ENCODE results near the gene CIC. TPM values are rescaled to one million over a fixed set of nuclear protein-coding genes. Genes with fewer than 3 reads are reported as not detected.
"Not testable (repeated sequence)": the region's sequence is repeated elsewhere in the genome, so short reads cannot be mapped to it uniquely, and the experiment has no call there.

The CIC gene
- polyA plus RNA-seq, 3 donors: 0.62 to 42.2 (median 0.87) TPM

DNA sequence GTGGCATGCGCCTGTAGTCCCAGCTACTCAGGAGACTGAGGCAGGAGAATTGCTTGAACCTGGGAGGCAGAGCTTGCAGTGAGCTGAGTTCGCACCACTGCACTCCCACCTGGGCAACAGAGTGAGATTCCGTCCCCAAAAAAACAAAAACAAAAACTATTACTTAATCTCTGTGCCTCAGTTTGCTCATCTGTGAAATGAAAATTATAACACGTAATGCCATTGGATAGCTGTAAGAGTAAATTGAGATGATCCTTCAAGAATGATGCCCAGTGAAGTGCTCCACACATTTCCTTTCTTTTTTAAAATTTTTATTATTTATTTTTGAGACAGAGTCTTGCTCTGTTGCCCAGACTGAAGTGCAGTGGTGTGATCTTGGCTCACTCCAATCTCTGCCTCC lies 70.9 kb downstream of the CIC start:
- H3K9me3 Mint-ChIP-seq; H3K9me3 ChIP-seq (replicated peaks in 1 of 2; ENCODE audit: control insufficient read depth in 1 of 2, insufficient read depth in 1 of 2, low read length in 2 of 2); H3K27ac ChIP-seq (ENCODE audit: low read depth in 1 of 2, low read length in 2 of 2); DNase-seq; H3K27ac Mint-ChIP-seq; H2AFZ ChIP-seq (ENCODE audit: insufficient read depth, low read depth, low read length, poor library complexity, severe bottlenecking); H3K4me1 ChIP-seq (ENCODE audit: control insufficient read depth in 1 of 2, insufficient read depth in 2 of 2, low read length in 2 of 2); H3K27me3 ChIP-seq (ENCODE audit: control insufficient read depth in 2 of 2, insufficient read depth in 2 of 2, low read length in 2 of 2); H3K9ac ChIP-seq (ENCODE audit: insufficient read depth, low read length, poor library complexity, severe bottlenecking); intact Hi-C loops (cut with micrococcal nuclease); H3K79me2 ChIP-seq (ENCODE audit: insufficient read depth, low read length); H3K4me3 Mint-ChIP-seq; H4K20me1 ChIP-seq (ENCODE audit: insufficient read depth, low read length); H3K4me3 ChIP-seq (replicated peaks in 1 of 3; ENCODE audit: low read depth in 2 of 3, low read length in 3 of 3); H3K4me2 ChIP-seq (replicated peaks; ENCODE audit: extremely low read depth, low read length, poor library complexity, severe bottlenecking); H3K4me1 Mint-ChIP-seq; H3K27me3 Mint-ChIP-seq (ENCODE audit: low read depth in 3 of 3): not testable (repeated sequence)
- peaks cover 5 to 13% of the 10 kb centered on the region in 2 donors for H3K36me3 ChIP-seq (replicated peaks in 1 of 2; ENCODE audit: control insufficient read depth in 1 of 2, insufficient read depth in 2 of 2, low read length in 2 of 2)
- H3K36me3 Mint-ChIP-seq: peaks cover 9 to 14% of the 10 kb centered on the region in 2 donors
- 100% methylated on average over 1 of the region's 4 CpGs for WGBS (ENCODE audit: insufficient coverage)

DNA sequence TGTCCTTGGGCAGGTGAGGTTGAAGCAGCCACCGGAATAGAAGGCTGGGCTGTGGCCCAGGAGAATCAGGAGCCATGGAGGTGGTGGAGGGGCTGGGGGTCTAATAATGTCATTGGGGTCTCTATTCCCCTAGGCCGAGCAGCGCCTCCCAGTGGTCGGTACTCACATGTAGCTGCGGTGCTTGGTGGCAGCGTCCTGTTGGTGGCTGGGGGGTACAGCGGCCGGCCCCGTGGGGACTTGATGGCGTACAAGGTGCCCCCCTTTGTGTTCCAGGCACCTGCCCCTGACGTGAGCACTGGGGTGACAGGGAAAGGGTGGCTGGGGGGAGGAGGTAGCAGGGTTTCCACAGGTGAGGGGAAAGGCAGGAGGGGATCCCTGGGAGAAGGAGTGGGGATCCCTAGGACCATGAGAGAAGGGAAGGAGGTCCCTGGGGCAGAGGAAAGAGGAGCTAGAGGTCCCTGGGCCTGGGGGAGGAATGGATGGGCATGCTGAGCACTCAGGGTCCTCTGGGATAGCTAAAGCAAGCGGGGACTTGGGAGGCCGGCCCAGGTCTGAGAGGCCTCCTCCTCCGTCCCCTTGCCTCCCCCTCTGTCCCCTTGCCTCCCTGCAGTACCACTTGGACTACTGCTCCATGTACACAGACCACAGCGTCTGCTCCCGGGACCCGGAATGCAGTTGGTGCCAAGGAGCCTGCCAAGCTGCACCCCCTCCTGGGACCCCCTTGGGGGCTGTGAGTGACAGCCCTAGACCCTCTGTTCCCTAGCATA lies 74.5 kb downstream of the CIC start:
- H3K4me1 Mint-ChIP-seq: peaks cover 19% of the 10 kb centered on the region
- peaks cover 13 to 16% of the 10 kb centered on the region in 2 donors for H3K36me3 Mint-ChIP-seq
- Histone ChIP-seq H3K9ac (ENCODE audit: insufficient read depth, low read length, poor library complexity, severe bottlenecking) (no peak overlapping the region), H3K4me2 (replicated peaks; ENCODE audit: extremely low read depth, low read length, poor library complexity, severe bottlenecking) (no peak overlapping the region), H3K4me3 (replicated peaks in 1 of 3; ENCODE audit: low read depth in 2 of 3, low read length in 3 of 3) (no peak overlapping the region), H3K27me3 (ENCODE audit: control insufficient read depth in 2 of 2, insufficient read depth in 2 of 2, low read length in 2 of 2) (no peaks in the 10 kb centered on the region), H4K20me1 (ENCODE audit: insufficient read depth, low read length) (no peaks in the 10 kb centered on the region), H3K36me3 (replicated peaks in 1 of 2; ENCODE audit: control insufficient read depth in 1 of 2, insufficient read depth in 2 of 2, low read length in 2 of 2) (peaks cover 0 to 4% of the 10 kb centered on the region in 2 donors), H3K4me1 (ENCODE audit: control insufficient read depth in 1 of 2, insufficient read depth in 2 of 2, low read length in 2 of 2) (peaks cover 15 to 18% of the 10 kb centered on the region in 2 donors), H2AFZ (ENCODE audit: insufficient read depth, low read depth, low read length, poor library complexity, severe bottlenecking) (no peak overlapping the region), H3K9me3 (replicated peaks in 1 of 2; ENCODE audit: control insufficient read depth in 1 of 2, insufficient read depth in 1 of 2, low read length in 2 of 2) (no peaks in the 10 kb centered on the region), H3K79me2 (ENCODE audit: insufficient read depth, low read length) (no peaks in the 10 kb centered on the region), H3K27ac (ENCODE audit: low read depth in 1 of 2, low read length in 2 of 2) (no peak overlapping the region)
- DNase-seq: no peak
- TF ChIP-seq, protein P1, sequence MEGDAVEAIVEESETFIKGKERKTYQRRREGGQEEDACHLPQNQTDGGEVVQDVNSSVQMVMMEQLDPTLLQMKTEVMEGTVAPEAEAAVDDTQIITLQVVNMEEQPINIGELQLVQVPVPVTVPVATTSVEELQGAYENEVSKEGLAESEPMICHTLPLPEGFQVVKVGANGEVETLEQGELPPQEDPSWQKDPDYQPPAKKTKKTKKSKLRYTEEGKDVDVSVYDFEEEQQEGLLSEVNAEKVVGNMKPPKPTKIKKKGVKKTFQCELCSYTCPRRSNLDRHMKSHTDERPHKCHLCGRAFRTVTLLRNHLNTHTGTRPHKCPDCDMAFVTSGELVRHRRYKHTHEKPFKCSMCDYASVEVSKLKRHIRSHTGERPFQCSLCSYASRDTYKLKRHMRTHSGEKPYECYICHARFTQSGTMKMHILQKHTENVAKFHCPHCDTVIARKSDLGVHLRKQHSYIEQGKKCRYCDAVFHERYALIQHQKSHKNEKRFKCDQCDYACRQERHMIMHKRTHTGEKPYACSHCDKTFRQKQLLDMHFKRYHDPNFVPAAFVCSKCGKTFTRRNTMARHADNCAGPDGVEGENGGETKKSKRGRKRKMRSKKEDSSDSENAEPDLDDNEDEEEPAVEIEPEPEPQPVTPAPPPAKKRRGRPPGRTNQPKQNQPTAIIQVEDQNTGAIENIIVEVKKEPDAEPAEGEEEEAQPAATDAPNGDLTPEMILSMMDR (IDR thresholded peaks at IDR 0.05): no peak
- intact Hi-C loops (cut with micrococcal nuclease): no loop called here
- no peaks in the 10 kb centered on the region for H3K9me3 Mint-ChIP-seq
- WGBS (ENCODE audit: insufficient coverage): 98% methylated on average over 16 of the region's 17 CpGs
- peaks cover 0 to 3% (median 0%) of the 10 kb centered on the region in 3 donors for H3K27me3 Mint-ChIP-seq (ENCODE audit: low read depth in 3 of 3)
- no peak overlapping the region for H3K27ac Mint-ChIP-seq
- H3K4me3 Mint-ChIP-seq: no peak overlapping the region

All from CD14-positive monocyte (primary cell).